Vagina (tissue), 2 donors: ENCODE data around the gene PPIF. TPM values are rescaled to one million over a fixed set of nuclear protein-coding genes. Genes with fewer than 3 reads are reported as not detected.
A peak's percentile ranks its signal among the peaks of the same experiment; 100 is the strongest.

Experiments used
- DNase-seq, 2 donors: peaks; one replicate each; pipeline ENCODE4 v3.0.0-alpha.2; 2017; ENCODE audit errors: extremely low spot score in 2 of 2
- H3K27ac ChIP-seq: fragments of 200-600 bp; sonication (generic); one replicate; pipeline ENCODE4 v1.5.1; 2019
- H3K27me3 ChIP-seq: fragments of 200-600 bp; sonication (generic); one replicate; pipeline ENCODE4 v1.5.1; 2019
- H3K36me3 ChIP-seq, 2 donors: fragments of 200-600 bp; sonication (generic); one replicate each; pipeline ENCODE4 v1.5.1; 2017 to 2019
- H3K4me1 ChIP-seq: fragments of 200-600 bp; sonication (generic); one replicate; pipeline ENCODE4 v1.5.1; 2019
- H3K4me3 ChIP-seq, 2 donors: fragments of 200-600 bp; sonication (generic); 1 replicate in 1 of 2; 2 replicates in 1 of 2; pipeline ENCODE4 v1.5.1; 2016 to 2019
- H3K9me3 ChIP-seq: fragments of 200-600 bp; sonication (generic); one replicate; pipeline ENCODE4 v1.5.1; 2019
- POLR2A ChIP-seq, 2 donors: fragments of 450-650 bp; IDR thresholded peaks; one replicate each; pipeline ENCODE4 v1.6.1; 2017; ENCODE audit warnings: antibody characterized with exemption in 2 of 2, mild to moderate bottlenecking in 2 of 2, moderate library complexity in 2 of 2
- POLR2AphosphoS5 ChIP-seq, 2 donors: sonication (generic); formaldehyde crosslinking; IDR thresholded peaks; one replicate each; pipeline ENCODE4 v1.9.0; 2017; ENCODE audit warnings: antibody characterized with exemption in 2 of 2, mild to moderate bottlenecking in 2 of 2, low read depth in 1 of 2; ENCODE audit not compliant: insufficient read depth in 1 of 2
- intact Hi-C: fragments of 100-400 bp; cut with DNase I; formaldehyde crosslinking; loops from one replicate; pipeline ENCODE4 v1.15.1; 2023
- total RNA-seq: library from RNA; depleted of rRNA; stranded (reverse); fragments of >200 nt; gene quantifications from one replicate; pipeline ENCODE4 v1.2.3, GENCODE V29; 2016
- TF ChIP-seq, protein P1 (sequence below), 3 experiments: fragments of 450-650 bp in 2 of 3; fragments of 200-600 bp in 1 of 3; sonication (generic) in 1 of 3; IDR thresholded peaks; one replicate each; pipeline ENCODE4 v1.5.1; 2017 to 2019; ENCODE audit warnings: antibody characterized with exemption in 3 of 3, mild to moderate bottlenecking in 2 of 3, moderate library complexity in 2 of 3

Gene PPIF
- total RNA-seq, 1 donor from 2014 or later, result 44.7 TPM

DNA sequence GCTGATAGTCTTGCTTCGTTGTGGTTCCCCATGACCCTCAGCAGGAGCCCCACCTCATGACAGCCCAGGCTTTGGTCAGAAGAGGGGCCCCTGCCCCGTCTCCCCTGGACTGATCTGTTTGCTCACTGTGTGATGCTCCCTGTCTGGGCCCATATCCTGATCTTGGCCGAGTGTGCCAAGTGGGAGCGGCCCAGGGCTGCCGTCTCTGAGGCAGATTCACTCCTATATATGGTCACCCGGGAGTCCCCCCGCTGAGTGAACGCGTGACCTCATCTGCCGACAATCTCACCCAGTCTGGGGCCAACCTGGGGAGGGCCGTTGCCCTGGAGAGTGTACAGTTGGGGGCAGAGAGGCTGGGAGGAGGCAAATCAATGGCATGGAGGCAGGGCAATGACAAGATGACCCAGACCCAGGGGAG lies 34.5 kb downstream of the PPIF start:
- Histone ChIP-seq H3K4me1 (peaks cover 41% of the 10 kb centered on the region), H3K4me3 (no peak overlapping the region), H3K27me3 (no peaks in the 10 kb centered on the region), H3K36me3 (peaks cover 0 to 17% of the 10 kb centered on the region in 2 donors), H3K9me3 (no peaks in the 10 kb centered on the region), H3K27ac (peak overlapping the region; percentile 86)
- TF ChIP-seq POLR2AphosphoS5 (IDR thresholded peaks at IDR 0.05; ENCODE audit: insufficient read depth in 1 of 2, low read depth in 1 of 2), result peak; percentile 46 to 81
- TF ChIP-seq, protein P1, sequence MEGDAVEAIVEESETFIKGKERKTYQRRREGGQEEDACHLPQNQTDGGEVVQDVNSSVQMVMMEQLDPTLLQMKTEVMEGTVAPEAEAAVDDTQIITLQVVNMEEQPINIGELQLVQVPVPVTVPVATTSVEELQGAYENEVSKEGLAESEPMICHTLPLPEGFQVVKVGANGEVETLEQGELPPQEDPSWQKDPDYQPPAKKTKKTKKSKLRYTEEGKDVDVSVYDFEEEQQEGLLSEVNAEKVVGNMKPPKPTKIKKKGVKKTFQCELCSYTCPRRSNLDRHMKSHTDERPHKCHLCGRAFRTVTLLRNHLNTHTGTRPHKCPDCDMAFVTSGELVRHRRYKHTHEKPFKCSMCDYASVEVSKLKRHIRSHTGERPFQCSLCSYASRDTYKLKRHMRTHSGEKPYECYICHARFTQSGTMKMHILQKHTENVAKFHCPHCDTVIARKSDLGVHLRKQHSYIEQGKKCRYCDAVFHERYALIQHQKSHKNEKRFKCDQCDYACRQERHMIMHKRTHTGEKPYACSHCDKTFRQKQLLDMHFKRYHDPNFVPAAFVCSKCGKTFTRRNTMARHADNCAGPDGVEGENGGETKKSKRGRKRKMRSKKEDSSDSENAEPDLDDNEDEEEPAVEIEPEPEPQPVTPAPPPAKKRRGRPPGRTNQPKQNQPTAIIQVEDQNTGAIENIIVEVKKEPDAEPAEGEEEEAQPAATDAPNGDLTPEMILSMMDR (IDR thresholded peaks at IDR 0.05), result no peak
- peak; percentile 84 to 93 for DNase-seq
- intact Hi-C loops, result loop anchor here (1.0 kb wide), 1 partner anchor 60 kb away; no protein-coding TSS in a partner anchor

DNA sequence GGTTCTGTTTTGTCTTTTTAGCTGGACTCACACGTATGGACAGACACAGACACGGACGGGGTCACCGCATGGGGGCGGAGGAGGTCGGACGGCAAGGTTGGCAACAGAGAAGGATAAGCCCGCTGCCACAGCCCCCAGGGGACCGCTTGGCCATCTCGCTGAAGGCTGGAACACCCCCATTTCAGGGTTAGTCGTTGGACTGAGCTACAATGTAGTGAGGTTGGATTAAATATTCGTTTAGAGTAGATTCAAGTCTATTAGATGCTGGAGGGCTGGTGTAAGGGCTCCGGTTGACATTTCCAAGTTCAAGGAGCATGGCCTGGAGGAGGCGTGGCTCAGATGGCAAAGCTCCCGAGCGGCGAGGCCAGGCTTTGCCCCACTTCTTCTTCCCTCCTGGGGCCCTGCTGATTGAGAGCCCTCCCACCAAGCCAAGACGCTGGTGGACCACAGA lies 35.2 kb downstream of the PPIF start:
- Histone ChIP-seq H3K36me3 (peaks cover 0 to 17% of the 10 kb centered on the region in 2 donors), H3K27me3 (no peaks in the 10 kb centered on the region), H3K4me1 (peaks cover 46% of the 10 kb centered on the region), H3K27ac (peak overlapping the region; percentile 86), H3K9me3 (no peaks in the 10 kb centered on the region), H3K4me3 (no peak overlapping the region)
- TF ChIP-seq POLR2A (IDR thresholded peaks at IDR 0.05) (no peak), POLR2AphosphoS5 (IDR thresholded peaks at IDR 0.05; ENCODE audit: insufficient read depth in 1 of 2, low read depth in 1 of 2) (no peak)
- TF ChIP-seq, protein P1 (IDR thresholded peaks at IDR 0.05), result no peak
- DNase-seq, result peak in 1 of 2 donors; percentile 87
- intact Hi-C loops, result loop anchor here (1.0 kb wide), 1 partner anchor 60 kb away; no protein-coding TSS in a partner anchor

DNA sequence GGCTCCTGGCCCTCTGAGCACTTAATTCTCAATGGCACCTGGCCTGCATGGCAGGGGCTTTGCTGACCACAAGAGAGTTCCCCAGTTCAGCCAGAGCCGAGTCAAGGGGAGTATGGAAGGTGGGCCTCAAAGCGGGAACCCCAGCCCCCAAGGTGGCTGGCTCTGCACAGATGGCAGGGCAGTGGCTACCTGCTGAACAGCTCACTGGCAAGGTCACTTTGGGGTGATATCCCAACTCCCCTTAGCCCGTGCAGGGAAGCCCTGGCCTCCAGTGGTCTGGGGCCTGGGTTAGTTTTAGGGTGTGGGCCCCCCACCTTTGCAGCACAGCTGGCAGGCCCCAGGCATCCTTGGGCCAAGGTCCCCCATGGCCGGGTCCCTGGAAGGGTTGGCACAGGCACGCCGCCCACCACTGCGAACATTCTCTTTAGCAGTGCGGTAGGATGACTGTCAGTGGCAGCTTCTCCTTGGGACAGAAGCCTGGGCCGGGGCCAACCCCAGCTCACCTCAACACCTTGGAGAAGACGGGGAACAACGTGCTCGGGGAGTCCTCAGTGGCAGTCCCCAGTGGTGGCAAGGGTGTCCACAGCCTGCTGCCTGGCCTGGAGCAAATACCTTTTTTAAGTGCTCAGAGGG lies 36.8 kb downstream of the PPIF start:
- TF ChIP-seq POLR2A (IDR thresholded peaks at IDR 0.05) (no peak), POLR2AphosphoS5 (IDR thresholded peaks at IDR 0.05; ENCODE audit: insufficient read depth in 1 of 2, low read depth in 1 of 2) (peak in 1 of 2 donors; percentile 26)
- TF ChIP-seq, protein P1 (IDR thresholded peaks at IDR 0.05), result no peak
- H3K9me3 ChIP-seq, result no peaks in the 10 kb centered on the region
- no peak overlapping the region for H3K4me3 ChIP-seq
- H3K36me3 ChIP-seq, result peaks cover 0 to 17% of the 10 kb centered on the region in 2 donors
- intact Hi-C loops, result no loop called here
- peak; percentile 79 to 87 for DNase-seq
- H3K4me1 ChIP-seq, result peaks cover 43% of the 10 kb centered on the region
- H3K27ac ChIP-seq, result no peak overlapping the region
- H3K27me3 ChIP-seq, result no peaks in the 10 kb centered on the region

DNA sequence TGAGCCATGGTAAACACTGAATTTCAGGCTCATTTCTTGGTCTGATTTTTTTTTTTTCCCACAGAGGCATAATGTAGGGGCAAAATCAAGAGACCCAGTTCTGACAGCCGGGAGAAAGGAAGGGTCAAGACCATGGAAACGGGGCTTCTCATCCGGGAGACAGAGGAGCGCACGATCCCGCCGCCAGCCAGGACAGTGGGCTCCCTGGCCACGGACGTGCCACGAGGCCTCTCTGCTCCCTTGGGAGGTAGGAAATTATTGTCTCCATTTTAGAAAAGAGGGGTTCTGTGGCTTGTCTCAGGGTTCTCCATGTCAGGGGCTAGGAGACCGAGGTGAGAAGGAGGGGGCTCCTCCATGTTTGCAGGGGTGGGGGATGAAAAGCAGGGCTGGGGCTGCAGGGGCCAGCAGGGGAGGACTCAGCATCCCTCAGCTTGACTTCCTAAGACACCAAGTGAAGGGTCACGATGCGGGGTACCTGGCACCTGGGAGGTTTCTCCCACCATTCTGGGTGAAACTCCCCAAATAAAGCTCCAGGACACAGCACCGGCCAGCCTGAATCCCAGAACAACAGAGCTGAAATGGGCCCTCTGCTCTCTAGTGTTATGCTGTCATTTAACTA lies 37.6 kb downstream of the PPIF start:
- peak in 1 of 2 donors; percentile 40 for DNase-seq
- no peaks in the 10 kb centered on the region for H3K9me3 ChIP-seq
- H3K36me3 ChIP-seq, result peaks cover 0 to 17% of the 10 kb centered on the region in 2 donors
- no peaks in the 10 kb centered on the region for H3K27me3 ChIP-seq
- intact Hi-C loops, result no loop called here
- peaks cover 35% of the 10 kb centered on the region for H3K4me1 ChIP-seq
- TF ChIP-seq, protein P1 (IDR thresholded peaks at IDR 0.05), result no peak
- TF ChIP-seq POLR2A (IDR thresholded peaks at IDR 0.05) (no peak), POLR2AphosphoS5 (IDR thresholded peaks at IDR 0.05; ENCODE audit: insufficient read depth in 1 of 2, low read depth in 1 of 2) (no peak)
- H3K4me3 ChIP-seq, result no peak overlapping the region
- H3K27ac ChIP-seq, result no peak overlapping the region

DNA sequence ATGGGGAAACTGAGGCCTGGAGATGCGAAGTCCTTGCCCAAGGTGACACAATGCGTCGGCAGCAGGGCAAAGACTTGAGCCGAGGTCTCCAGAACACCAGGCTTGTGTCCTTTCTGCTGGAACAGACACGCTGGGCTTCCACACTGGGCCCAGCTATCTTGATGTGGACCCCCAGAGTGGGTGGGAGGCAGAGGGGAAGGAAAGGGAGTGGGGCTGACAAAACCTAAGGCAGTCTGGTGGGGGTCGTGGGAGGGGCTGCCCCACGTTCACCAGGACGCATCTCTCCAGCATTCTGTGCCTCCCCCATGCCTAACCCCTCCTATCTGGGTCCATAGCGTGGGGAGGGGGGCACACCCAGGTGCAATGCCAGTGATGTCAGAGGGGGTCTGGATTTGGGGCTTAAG lies 38.1 kb downstream of the PPIF start:
- TF ChIP-seq POLR2A (IDR thresholded peaks at IDR 0.05) (no peak), POLR2AphosphoS5 (IDR thresholded peaks at IDR 0.05; ENCODE audit: insufficient read depth in 1 of 2, low read depth in 1 of 2) (no peak)
- Histone ChIP-seq H3K4me3 (no peak overlapping the region), H3K9me3 (no peaks in the 10 kb centered on the region), H3K36me3 (peaks cover 0 to 17% of the 10 kb centered on the region in 2 donors), H3K27me3 (no peaks in the 10 kb centered on the region), H3K27ac (no peak overlapping the region), H3K4me1 (peaks cover 32% of the 10 kb centered on the region)
- peak in 1 of 2 donors; percentile 80 for DNase-seq
- intact Hi-C loops, result no loop called here
